ENCODE data around the gene ADAT2. TPM values are rescaled to one million over a fixed set of nuclear protein-coding genes. Genes with fewer than 3 reads are reported as not detected.
A peak's percentile ranks its signal among the peaks of the same experiment; 100 is the strongest.

Gene ADAT2
- total and polyA plus RNA-seq, 10 of the 15 experiments (the other 5 are each of a cell fraction or from before 2014, with no cell fraction given), result 7.8 to 38.6 (median 17.3) TPM

DNA sequence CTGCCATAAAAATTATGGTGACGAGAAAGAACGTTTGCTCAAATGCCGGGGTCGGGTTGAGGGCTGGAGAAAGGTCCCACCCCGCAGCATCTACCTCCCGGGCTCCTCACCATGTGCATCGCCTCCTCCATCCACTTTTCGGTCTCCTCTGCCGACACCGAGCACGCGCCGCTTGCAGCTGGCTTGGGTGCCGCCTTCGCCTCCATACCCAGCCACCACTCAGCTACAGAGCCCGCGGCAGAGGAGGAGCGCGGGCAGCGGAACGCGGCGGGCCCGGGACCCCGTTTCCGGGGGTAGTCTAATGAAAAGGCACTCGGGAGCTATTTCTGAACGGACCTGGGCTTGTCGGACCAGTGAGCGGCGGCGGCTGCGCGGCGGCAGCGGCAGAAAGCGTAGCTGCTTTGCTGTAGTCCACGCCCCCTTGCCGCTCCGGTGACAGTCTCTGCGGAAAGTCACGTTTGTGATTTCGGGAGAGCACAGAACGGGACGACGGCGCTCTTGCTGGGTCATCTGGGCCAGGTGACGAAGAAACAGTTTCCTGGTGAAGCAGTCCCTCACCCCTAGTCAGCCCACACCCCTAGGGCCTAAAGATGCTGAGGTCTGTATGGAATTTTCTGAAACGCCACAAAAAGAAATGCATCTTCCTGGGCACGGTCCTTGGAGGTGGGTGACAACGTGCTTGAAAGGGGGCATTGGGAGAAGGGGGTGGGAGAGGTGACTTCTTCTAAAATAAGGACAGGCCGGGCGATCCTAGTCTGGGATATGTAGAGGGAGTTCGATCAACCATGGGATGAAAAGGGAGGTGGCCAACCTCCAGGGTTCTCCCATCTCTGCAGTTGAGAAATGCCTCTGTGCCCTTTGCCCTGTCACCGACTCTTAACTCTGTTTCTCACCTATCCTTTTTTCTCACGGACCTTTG is at the start of gene ADAT2, which contains the start of gene PEX3 (continued):
- TF ChIP-seq, protein P1, sequence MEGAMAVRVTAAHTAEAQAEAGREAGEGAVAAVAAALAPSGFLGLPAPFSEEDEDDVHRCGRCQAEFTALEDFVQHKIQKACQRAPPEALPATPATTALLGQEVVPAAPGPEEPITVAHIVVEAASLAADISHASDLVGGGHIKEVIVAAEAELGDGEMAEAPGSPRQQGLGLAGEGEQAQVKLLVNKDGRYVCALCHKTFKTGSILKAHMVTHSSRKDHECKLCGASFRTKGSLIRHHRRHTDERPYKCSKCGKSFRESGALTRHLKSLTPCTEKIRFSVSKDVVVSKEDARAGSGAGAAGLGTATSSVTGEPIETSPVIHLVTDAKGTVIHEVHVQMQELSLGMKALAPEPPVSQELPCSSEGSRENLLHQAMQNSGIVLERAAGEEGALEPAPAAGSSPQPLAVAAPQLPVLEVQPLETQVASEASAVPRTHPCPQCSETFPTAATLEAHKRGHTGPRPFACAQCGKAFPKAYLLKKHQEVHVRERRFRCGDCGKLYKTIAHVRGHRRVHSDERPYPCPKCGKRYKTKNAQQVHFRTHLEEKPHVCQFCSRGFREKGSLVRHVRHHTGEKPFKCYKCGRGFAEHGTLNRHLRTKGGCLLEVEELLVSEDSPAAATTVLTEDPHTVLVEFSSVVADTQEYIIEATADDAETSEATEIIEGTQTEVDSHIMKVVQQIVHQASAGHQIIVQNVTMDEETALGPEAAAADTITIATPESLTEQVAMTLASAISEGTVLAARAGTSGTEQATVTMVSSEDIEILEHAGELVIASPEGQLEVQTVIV (IDR thresholded peaks at IDR 0.05; ENCODE audit: borderline replicate concordance, partially characterized antibody), result peak; percentile 82
- TF ChIP-seq SREBF1 (IDR thresholded peaks at IDR 0.05; ENCODE audit: low read length) (no peak; the same call in 1 of the 2 replicates), IRF4 (IDR thresholded peaks at IDR 0.05; ENCODE audit: low read depth, low read length) (0 out of 2 replicates have a peak, but pooled peaks have one; percentile 64), SMC3 (IDR thresholded peaks at IDR 0.05; ENCODE audit: borderline replicate concordance, low read length) (peak; percentile 5; the same call in 1 of the 2 replicates), TAF1 (IDR thresholded peaks at IDR 0.05; ENCODE audit: borderline replicate concordance, low read depth, low read length) (peak; percentile 96), NRF1 (conservative IDR thresholded peaks at IDR 0.05; ENCODE audit: low read depth, low read length) (peak; percentile 43), ATF2 (IDR thresholded peaks at IDR 0.05; ENCODE audit: low read length) (peak; percentile 75; the same call in 1 of the 2 replicates), POLR2A (IDR thresholded peaks at IDR 0.05; ENCODE audit: low read depth, low read length) (peak; percentile 95), MAX (IDR thresholded peaks at IDR 0.05; ENCODE audit: low read depth, low read length) (peak; percentile 74; the same call in 1 of the 2 replicates), ZNF384 (IDR thresholded peaks at IDR 0.05; ENCODE audit: borderline replicate concordance, low read depth, low read length) (peak; percentile 38; the same call in 1 of the 2 replicates), BHLHE40 (IDR thresholded peaks at IDR 0.05; ENCODE audit: borderline replicate concordance in 1 of 2, low read depth in 2 of 2, low read length in 1 of 2) (peak; percentile 93 to 96)
- TF ChIP-seq, protein P2, sequence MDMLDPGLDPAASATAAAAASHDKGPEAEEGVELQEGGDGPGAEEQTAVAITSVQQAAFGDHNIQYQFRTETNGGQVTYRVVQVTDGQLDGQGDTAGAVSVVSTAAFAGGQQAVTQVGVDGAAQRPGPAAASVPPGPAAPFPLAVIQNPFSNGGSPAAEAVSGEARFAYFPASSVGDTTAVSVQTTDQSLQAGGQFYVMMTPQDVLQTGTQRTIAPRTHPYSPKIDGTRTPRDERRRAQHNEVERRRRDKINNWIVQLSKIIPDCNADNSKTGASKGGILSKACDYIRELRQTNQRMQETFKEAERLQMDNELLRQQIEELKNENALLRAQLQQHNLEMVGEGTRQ (IDR thresholded peaks at IDR 0.05; ENCODE audit: borderline replicate concordance, low read depth, low read length), result no peak
- TF ChIP-seq, protein P3, sequence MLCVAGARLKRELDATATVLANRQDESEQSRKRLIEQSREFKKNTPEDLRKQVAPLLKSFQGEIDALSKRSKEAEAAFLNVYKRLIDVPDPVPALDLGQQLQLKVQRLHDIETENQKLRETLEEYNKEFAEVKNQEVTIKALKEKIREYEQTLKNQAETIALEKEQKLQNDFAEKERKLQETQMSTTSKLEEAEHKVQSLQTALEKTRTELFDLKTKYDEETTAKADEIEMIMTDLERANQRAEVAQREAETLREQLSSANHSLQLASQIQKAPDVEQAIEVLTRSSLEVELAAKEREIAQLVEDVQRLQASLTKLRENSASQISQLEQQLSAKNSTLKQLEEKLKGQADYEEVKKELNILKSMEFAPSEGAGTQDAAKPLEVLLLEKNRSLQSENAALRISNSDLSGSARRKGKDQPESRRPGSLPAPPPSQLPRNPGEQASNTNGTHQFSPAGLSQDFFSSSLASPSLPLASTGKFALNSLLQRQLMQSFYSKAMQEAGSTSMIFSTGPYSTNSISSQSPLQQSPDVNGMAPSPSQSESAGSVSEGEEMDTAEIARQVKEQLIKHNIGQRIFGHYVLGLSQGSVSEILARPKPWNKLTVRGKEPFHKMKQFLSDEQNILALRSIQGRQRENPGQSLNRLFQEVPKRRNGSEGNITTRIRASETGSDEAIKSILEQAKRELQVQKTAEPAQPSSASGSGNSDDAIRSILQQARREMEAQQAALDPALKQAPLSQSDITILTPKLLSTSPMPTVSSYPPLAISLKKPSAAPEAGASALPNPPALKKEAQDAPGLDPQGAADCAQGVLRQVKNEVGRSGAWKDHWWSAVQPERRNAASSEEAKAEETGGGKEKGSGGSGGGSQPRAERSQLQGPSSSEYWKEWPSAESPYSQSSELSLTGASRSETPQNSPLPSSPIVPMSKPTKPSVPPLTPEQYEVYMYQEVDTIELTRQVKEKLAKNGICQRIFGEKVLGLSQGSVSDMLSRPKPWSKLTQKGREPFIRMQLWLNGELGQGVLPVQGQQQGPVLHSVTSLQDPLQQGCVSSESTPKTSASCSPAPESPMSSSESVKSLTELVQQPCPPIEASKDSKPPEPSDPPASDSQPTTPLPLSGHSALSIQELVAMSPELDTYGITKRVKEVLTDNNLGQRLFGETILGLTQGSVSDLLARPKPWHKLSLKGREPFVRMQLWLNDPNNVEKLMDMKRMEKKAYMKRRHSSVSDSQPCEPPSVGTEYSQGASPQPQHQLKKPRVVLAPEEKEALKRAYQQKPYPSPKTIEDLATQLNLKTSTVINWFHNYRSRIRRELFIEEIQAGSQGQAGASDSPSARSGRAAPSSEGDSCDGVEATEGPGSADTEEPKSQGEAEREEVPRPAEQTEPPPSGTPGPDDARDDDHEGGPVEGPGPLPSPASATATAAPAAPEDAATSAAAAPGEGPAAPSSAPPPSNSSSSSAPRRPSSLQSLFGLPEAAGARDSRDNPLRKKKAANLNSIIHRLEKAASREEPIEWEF (IDR thresholded peaks at IDR 0.05; ENCODE audit: insufficient replicate concordance, low read depth, low read length), result no peak

Data from GM12878 (cell line).